DOHH2 (cell line): ENCODE data around the gene CPZ.

Source experiments
- H3F3A ChIP-seq: fragments of 200-600 bp; sonication (generic), shearing (Covaris generic); 2 replicates; pipeline ENCODE4 v1.6.0; 2016; ENCODE audit warnings: antibody characterized with exemption, mild to moderate bottlenecking; ENCODE audit not compliant: control insufficient read depth, insufficient read depth
- H3K27ac ChIP-seq: fragments of 200-600 bp; sonication (generic); 2 replicates; pipeline ENCODE4 v1.5.1; 2014; ENCODE audit warnings: low read depth, mild to moderate bottlenecking, low read length, moderate library complexity
- H3K27me3 ChIP-seq: fragments of 200-600 bp; sonication (generic); 2 replicates; pipeline ENCODE4 v1.6.1; 2014; ENCODE audit warnings: mild to moderate bottlenecking, low read length, mixed read lengths; ENCODE audit not compliant: control insufficient read depth
- H3K36me3 ChIP-seq: fragments of 200-600 bp; sonication (generic); 2 replicates; pipeline ENCODE4 v1.6.1; 2014; ENCODE audit warnings: mild to moderate bottlenecking, low read length, moderate library complexity, mixed read lengths; ENCODE audit not compliant: control insufficient read depth
- H3K4me1 ChIP-seq: fragments of 200-600 bp; sonication (generic); 2 replicates; pipeline ENCODE4 v1.6.1; 2014; ENCODE audit warnings: mild to moderate bottlenecking, low read length, mixed read lengths; ENCODE audit not compliant: control insufficient read depth
- H3K4me2 ChIP-seq: fragments of 200-600 bp; sonication (generic); 2 replicates; pipeline ENCODE4 v1.6.0; 2014; ENCODE audit warnings: mild to moderate bottlenecking, low read length, moderate library complexity
- H3K4me3 ChIP-seq: fragments of 200-600 bp; sonication (generic); 2 replicates; pipeline ENCODE4 v1.5.1; 2014; ENCODE audit warnings: mild to moderate bottlenecking, low read length, mixed read lengths
- H3K79me2 ChIP-seq: fragments of 200-600 bp; sonication (generic); 2 replicates; pipeline ENCODE4 v1.6.1; 2014; ENCODE audit warnings: mild to moderate bottlenecking, low read length, mixed read lengths; ENCODE audit not compliant: control insufficient read depth
- H3K9me2 ChIP-seq: fragments of 200-600 bp; sonication (generic); replicated peaks from 2 replicates; pipeline ENCODE4 v1.6.1; 2014; ENCODE audit warnings: mild to moderate bottlenecking, low read length, mixed read lengths; ENCODE audit not compliant: control insufficient read depth
- H3K9me3 ChIP-seq: fragments of 200-600 bp; sonication (generic); 2 replicates; pipeline ENCODE4 v1.6.1; 2014; ENCODE audit warnings: antibody characterized with exemption, low read length, mixed read lengths; ENCODE audit not compliant: control insufficient read depth, insufficient read depth
- H4K20me1 ChIP-seq: fragments of 200-600 bp; sonication (generic); 2 replicates; pipeline ENCODE4 v1.6.0; 2014; ENCODE audit warnings: low read depth, mild to moderate bottlenecking, antibody characterized with exemption, low read length, moderate library complexity; ENCODE audit not compliant: control insufficient read depth, insufficient read depth
- CTCF ChIP-seq: fragments of 200-600 bp; sonication (generic); IDR thresholded peaks from one replicate; pipeline ENCODE4 v1.5.1; 2014; ENCODE audit warnings: antibody characterized with exemption, mild to moderate bottlenecking, low read depth, low read length; ENCODE audit not compliant: poor library complexity, severe bottlenecking
- EZH2phosphoT487 ChIP-seq: fragments of 200-600 bp; sonication (generic); IDR thresholded peaks from 2 replicates; pipeline ENCODE4 v1.6.1; 2017; ENCODE audit warnings: borderline replicate concordance, mild to moderate bottlenecking, antibody characterized with exemption, low read length, moderate library complexity, mixed read lengths

CPZ gene

GRCh38 chr4:8579526-8580320, 12.8 kb upstream of the CPZ start:
- Histone ChIP-seq H3K4me3 (no peak overlapping the region), H3K79me2 (no peaks in the 10 kb centered on the region), H3F3A (no peaks in the 10 kb centered on the region), H3K9me3 (no peaks in the 10 kb centered on the region), H3K27ac (no peak overlapping the region), H3K4me2 (no peak overlapping the region), H3K9me2 (no peaks in the 10 kb centered on the region), H3K27me3 (no peaks in the 10 kb centered on the region), H3K36me3 (no peaks in the 10 kb centered on the region), H3K4me1 (no peaks in the 10 kb centered on the region), H4K20me1 (no peaks in the 10 kb centered on the region)
- TF ChIP-seq CTCF = no peak
- no peak for TF ChIP-seq EZH2phosphoT487

- H3K27ac ChIP-seq = no peak within 1 kb of the TSS
These were observed 12.1 kb upstream of the CPZ start, which contains the start of gene GPR78 for GRCh38 chr4:8580321-8581093. TSS of gene GPR78 (plus strand) at chr4:8580392. CDS start at chr4:8580983, 591 bp downstream.

DNA sequence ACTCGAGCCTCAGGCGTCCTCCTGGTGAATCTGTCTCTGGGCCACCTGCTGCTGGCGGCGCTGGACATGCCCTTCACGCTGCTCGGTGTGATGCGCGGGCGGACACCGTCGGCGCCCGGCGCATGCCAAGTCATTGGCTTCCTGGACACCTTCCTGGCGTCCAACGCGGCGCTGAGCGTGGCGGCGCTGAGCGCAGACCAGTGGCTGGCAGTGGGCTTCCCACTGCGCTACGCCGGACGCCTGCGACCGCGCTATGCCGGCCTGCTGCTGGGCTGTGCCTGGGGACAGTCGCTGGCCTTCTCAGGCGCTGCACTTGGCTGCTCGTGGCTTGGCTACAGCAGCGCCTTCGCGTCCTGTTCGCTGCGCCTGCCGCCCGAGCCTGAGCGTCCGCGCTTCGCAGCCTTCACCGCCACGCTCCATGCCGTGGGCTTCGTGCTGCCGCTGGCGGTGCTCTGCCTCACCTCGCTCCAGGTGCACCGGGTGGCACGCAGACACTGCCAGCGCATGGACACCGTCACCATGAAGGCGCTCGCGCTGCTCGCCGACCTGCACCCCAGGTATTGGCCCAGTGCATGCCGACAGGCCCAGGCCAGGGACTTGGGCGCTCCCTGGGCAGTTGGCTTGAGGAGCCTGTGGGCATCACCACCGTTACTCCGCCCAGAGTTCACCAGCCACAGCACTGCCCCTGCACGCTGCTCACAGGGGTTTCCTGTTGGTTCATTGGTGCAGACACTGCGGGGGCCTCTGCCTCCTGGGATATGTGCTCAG, 11.3 kb upstream of the CPZ start:
- H3K4me3 ChIP-seq = no peak overlapping the region

More at GRCh38 chr4:8580321-8581093, 12.1 kb upstream of the CPZ start, which contains the start of gene GPR78:
- Histone ChIP-seq H4K20me1 (no peaks in the 10 kb centered on the region), H3K4me1 (no peaks in the 10 kb centered on the region), H3K4me3 (no peak within 1 kb of the TSS), H3K27me3 (no peaks in the 10 kb centered on the region), H3F3A (no peaks in the 10 kb centered on the region), H3K9me3 (no peaks in the 10 kb centered on the region), H3K36me3 (no peaks in the 10 kb centered on the region), H3K79me2 (no peaks in the 10 kb centered on the region), H3K9me2 (no peaks in the 10 kb centered on the region), H3K4me2 (no peak within 1 kb of the TSS)
- TF ChIP-seq CTCF (no peak), EZH2phosphoT487 (no peak)

More for the DNA sequence above, 11.3 kb upstream of the CPZ start:
- Histone ChIP-seq H3K79me2 (no peaks in the 10 kb centered on the region), H3K9me2 (no peaks in the 10 kb centered on the region), H3K27ac (no peak overlapping the region), H3K27me3 (no peaks in the 10 kb centered on the region), H3K4me1 (no peaks in the 10 kb centered on the region), H3K36me3 (no peaks in the 10 kb centered on the region), H3K9me3 (no peaks in the 10 kb centered on the region), H3K4me2 (no peak overlapping the region), H4K20me1 (no peaks in the 10 kb centered on the region), H3F3A (no peaks in the 10 kb centered on the region)
- TF ChIP-seq CTCF = no peak
- TF ChIP-seq EZH2phosphoT487 = no peak
